Mammary epithelial cell (primary cell): ENCODE results near the gene NBEAL1.

Experiments used
- CTCF ChIP-seq, 2 donors: IDR thresholded peaks in 1 of 2; conservative IDR thresholded peaks in 1 of 2; 2 replicates each; pipeline ENCODE4 v1.5.1; 2011 to 2012; ENCODE audit warnings: inconsistent platforms in 2 of 2, low read length in 2 of 2, mild to moderate bottlenecking in 2 of 2, control low read depth in 1 of 2, low read depth in 1 of 2; ENCODE audit not compliant: insufficient read depth in 1 of 2; ENCODE audit errors: extremely low read depth in 1 of 2
- EZH2 ChIP-seq: IDR thresholded peaks from 2 replicates; pipeline ENCODE4 v1.6.1; 2012; ENCODE audit warnings: low read length, inconsistent platforms, borderline replicate concordance

- TF ChIP-seq CTCF (conservative IDR thresholded peaks at IDR 0.05 in 1 of 2, IDR thresholded peaks at IDR 0.05 in 1 of 2; ENCODE audit: extremely low read depth in 1 of 2, insufficient read depth in 1 of 2, low read depth in 1 of 2, low read length in 2 of 2): no peak
- no peak for TF ChIP-seq EZH2
Measured at GRCh38 chr2:203191961-203192360, 177.3 kb downstream of the NBEAL1 start.
